Activated CD4-positive, alpha-beta memory T cell treated with anti-CD3 and anti-CD28 coated beads for 36 hours (primary cell): ENCODE results near the gene MTR. TPM values are rescaled to one million over a fixed set of nuclear protein-coding genes. Genes with fewer than 3 reads are reported as not detected.

Source experiments
- CTCF ChIA-PET: fragments of 350-600 bp; sonication (Branson Sonifier 250); formaldehyde crosslinking; loops from one replicate; lab custom pipeline; 2021; ENCODE audit warnings: antibody characterized with exemption, inconsistent platforms; lab: Charles Lee
- POLR2A ChIA-PET: fragments of 350-600 bp; sonication (Branson Sonifier 250); formaldehyde crosslinking; loops from one replicate; lab custom pipeline; 2021; ENCODE audit warnings: antibody characterized with exemption; lab: Charles Lee
- DNase-seq: peaks from one replicate; pipeline ENCODE4 v3.0.0-alpha.2; 2020
- H3K27ac Mint-ChIP-seq: one replicate; pipeline ENCODE4 v1.8.0; 2021; ENCODE audit warnings: mixed read lengths
- H3K27me3 Mint-ChIP-seq: one replicate; pipeline ENCODE4 v1.8.0; 2021; ENCODE audit warnings: mixed read lengths
- H3K36me3 Mint-ChIP-seq: one replicate; pipeline ENCODE4 v1.8.0; 2021; ENCODE audit warnings: mixed read lengths
- H3K4me1 Mint-ChIP-seq: one replicate; pipeline ENCODE4 v1.8.0; 2021; ENCODE audit warnings: low read depth, mixed read lengths
- H3K4me3 Mint-ChIP-seq: one replicate; pipeline ENCODE4 v1.8.0; 2021; ENCODE audit warnings: mild to moderate bottlenecking, mixed read lengths
- H3K9me3 Mint-ChIP-seq: one replicate; pipeline ENCODE4 v1.8.0; 2021; ENCODE audit warnings: mixed read lengths
- intact Hi-C: fragments of 100-400 bp; cut with micrococcal nuclease; formaldehyde crosslinking; loops from one replicate; pipeline ENCODE4 v1.15.1; 2023
- total RNA-seq, 2 experiments: library from RNA; stranded (reverse); gene quantifications; one replicate each; pipeline ENCODE4 v1.2.3, GENCODE V29; 2021

The MTR gene
- total RNA-seq, 2 experiments from 2014 or later: 46.3 to 46.6 TPM

DNA sequence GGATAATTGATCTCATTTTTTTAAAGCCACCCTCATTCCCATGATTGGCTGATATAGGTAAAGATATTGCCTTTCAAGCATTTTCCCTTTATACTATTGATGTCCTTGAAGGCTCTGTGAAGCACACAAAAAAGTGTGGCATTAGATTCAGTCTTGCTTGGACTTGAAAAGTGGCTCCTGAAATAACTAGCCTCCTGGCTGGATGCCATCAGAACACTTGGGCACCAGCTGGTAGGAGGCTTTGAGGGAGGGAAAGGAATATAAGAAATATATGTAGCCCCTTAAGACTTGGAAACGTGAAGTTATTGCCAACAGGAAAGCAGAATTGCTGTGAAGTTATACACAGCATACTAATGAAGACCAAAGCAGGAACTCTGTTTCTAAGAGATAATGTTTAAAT, 14.1 kb downstream of the MTR start:
- no peak overlapping the region for H3K27ac Mint-ChIP-seq
- peaks cover 20% of the 10 kb centered on the region for H3K4me1 Mint-ChIP-seq
- no peaks in the 10 kb centered on the region for H3K27me3 Mint-ChIP-seq
- DNase-seq: no peak
- intact Hi-C loops: no loop called here
- no peak overlapping the region for H3K4me3 Mint-ChIP-seq
- CTCF ChIA-PET: no interaction called here
- POLR2A ChIA-PET: no interaction called here
- H3K9me3 Mint-ChIP-seq: no peaks in the 10 kb centered on the region
- peaks cover 49% of the 10 kb centered on the region for H3K36me3 Mint-ChIP-seq

DNA sequence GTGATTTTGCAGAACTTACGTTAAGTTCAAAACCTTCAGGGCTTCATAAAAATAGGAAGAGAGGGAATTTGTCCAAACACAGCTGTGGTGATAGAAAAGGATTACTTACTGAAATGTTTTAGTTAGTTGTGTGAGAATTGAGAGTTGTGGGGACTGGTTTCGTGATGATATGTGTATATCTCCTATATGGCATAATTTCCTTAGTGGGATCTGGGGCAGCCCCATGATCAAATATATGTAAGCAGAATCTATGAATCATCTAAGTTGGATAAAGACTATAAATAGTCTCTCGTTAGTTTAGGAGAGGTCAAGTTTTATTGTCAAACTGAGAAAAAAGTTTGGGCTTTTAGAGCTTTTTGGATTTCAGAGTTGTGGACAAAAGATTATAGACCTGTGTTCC, 14.9 kb downstream of the MTR start:
- peaks cover 18% of the 10 kb centered on the region for H3K4me1 Mint-ChIP-seq
- no peak overlapping the region for H3K27ac Mint-ChIP-seq
- no peak overlapping the region for H3K4me3 Mint-ChIP-seq
- intact Hi-C loops: no loop called here
- H3K36me3 Mint-ChIP-seq: peaks cover 48% of the 10 kb centered on the region
- POLR2A ChIA-PET: no interaction called here
- no peaks in the 10 kb centered on the region for H3K27me3 Mint-ChIP-seq
- no peak for DNase-seq
- no peaks in the 10 kb centered on the region for H3K9me3 Mint-ChIP-seq
- CTCF ChIA-PET: no interaction called here

DNA sequence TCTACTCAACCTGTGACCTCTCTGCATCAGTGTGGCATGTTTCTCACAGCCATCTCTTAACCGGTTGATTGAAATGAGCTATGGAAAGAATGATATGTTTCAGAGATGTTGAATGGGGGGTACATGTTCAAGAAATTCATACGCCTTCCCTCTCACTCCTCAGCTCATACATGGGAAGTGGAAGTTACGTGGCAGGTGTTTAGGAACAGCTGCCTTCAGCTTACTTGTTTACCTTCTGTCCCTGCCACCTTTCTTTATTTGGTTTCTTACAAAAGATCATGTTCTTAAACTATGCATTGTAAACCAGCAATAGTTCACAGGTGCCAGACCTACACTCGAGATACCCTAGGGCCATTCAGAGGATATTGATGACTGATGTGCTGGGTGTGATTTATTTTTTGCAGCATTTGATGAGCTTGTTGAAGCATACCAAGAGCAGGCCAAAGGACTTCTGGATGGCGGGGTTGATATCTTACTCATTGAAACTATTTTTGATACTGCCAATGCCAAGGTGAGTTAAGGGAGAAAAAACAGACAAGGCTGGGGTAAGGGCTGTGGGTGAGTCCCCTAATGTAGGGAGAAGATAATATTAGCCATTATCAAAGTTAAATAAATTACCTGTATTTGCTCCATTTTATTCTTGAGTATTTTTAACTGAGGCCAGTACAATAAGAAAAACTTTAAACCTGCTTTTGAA, 17.4 kb downstream of the MTR start:
- ChIA-PET CTCF (interaction anchor here (1.2 kb wide), 1 partner anchor 53 kb away, joined by 6 read pairs; no protein-coding TSS in a partner anchor), POLR2A (interaction anchor here (1.9 kb wide), 1 partner anchor 17 kb away, joined by 6 read pairs; the partner anchor contains the start of gene MTR)
- Mint-ChIP-seq H3K4me3 (no peak overlapping the region), H3K36me3 (peaks cover 57% of the 10 kb centered on the region), H3K4me1 (peaks cover 8% of the 10 kb centered on the region), H3K27me3 (no peaks in the 10 kb centered on the region), H3K27ac (no peak overlapping the region), H3K9me3 (no peaks in the 10 kb centered on the region)
- DNase-seq: no peak
- intact Hi-C loops: no loop called here

DNA sequence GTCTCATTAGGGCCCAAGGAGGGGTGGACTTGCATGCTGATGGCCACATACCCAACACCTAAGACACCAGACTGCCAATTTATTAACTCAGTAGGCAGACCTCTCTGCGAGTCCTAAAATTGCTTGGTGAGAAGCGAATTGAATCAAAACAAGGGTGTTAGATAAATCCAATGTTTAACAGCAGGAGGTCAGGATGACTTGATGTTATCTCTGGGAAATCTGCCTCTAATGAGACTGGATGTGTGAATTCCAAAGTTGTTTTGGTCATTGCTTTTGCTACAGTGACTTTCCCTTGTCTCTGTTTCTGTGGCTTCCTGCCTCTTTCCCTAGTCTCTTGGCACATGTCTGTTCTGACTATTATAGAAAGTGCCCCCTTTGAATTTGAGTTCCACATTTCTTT, 20.8 kb downstream of the MTR start:
- Mint-ChIP-seq H3K36me3 (peaks cover 52% of the 10 kb centered on the region), H3K4me1 (peaks cover 6% of the 10 kb centered on the region), H3K9me3 (no peaks in the 10 kb centered on the region), H3K4me3 (no peak overlapping the region), H3K27me3 (no peaks in the 10 kb centered on the region), H3K27ac (no peak overlapping the region)
- POLR2A ChIA-PET: no interaction called here
- DNase-seq: no peak
- intact Hi-C loops: no loop called here
- CTCF ChIA-PET: no interaction called here

- H3K4me3 Mint-ChIP-seq: no peak overlapping the region
- H3K36me3 Mint-ChIP-seq: peaks cover 48% of the 10 kb centered on the region
- H3K27ac Mint-ChIP-seq: no peak overlapping the region
- peaks cover 13% of the 10 kb centered on the region for H3K4me1 Mint-ChIP-seq
- H3K9me3 Mint-ChIP-seq: no peaks in the 10 kb centered on the region
- CTCF ChIA-PET: interaction anchor here (2.0 kb wide), 1 partner anchor 61 kb away, joined by 10 read pairs; no protein-coding TSS in a partner anchor
- H3K27me3 Mint-ChIP-seq: no peaks in the 10 kb centered on the region
- intact Hi-C loops: no loop called here
- DNase-seq: no peak
- POLR2A ChIA-PET: no interaction called here
Measured at GRCh38 chr1:236819856-236820255, 24.8 kb downstream of the MTR start.

DNA sequence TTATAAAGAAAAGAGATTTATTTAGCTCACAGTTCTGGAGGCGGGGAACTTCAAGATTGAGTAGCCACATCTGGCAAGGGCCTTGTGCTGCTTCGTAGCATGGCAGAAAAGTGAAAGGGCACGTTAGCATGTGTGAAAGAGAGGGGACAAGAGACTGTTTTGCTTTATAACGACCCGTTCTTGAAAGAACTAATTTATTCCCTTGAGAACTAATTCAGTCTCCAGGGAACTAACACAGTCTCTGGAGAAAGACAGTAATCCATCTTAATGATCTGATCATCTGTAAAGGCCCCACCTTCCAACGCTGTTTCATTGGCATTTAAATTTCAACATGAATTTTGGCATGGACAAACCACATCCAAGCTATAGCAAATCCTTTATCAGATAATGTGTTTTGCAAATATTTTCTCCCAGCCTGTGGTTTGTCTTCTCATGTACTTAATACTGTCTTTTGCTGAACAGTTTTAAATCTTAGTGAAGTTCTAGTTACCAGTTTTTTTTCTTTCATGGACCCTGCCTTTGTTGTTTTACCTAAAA, 26.1 kb downstream of the MTR start:
- no peaks in the 10 kb centered on the region for H3K27me3 Mint-ChIP-seq
- no peak for DNase-seq
- peaks cover 13% of the 10 kb centered on the region for H3K4me1 Mint-ChIP-seq
- H3K9me3 Mint-ChIP-seq: no peaks in the 10 kb centered on the region
- ChIA-PET POLR2A (no interaction called here), CTCF (interaction anchor here (0.6 to 2.0 kb wide), 2 partner anchors 62 to 715 kb away, joined by 4 to 10 read pairs; no protein-coding TSS in a partner anchor)
- H3K27ac Mint-ChIP-seq: no peak overlapping the region
- peaks cover 50% of the 10 kb centered on the region for H3K36me3 Mint-ChIP-seq
- no peak overlapping the region for H3K4me3 Mint-ChIP-seq
- intact Hi-C loops: no loop called here

- peaks cover 12% of the 10 kb centered on the region for H3K4me1 Mint-ChIP-seq
- H3K27me3 Mint-ChIP-seq: no peaks in the 10 kb centered on the region
- H3K27ac Mint-ChIP-seq: no peak overlapping the region
- no peaks in the 10 kb centered on the region for H3K9me3 Mint-ChIP-seq
- no peak for DNase-seq
- intact Hi-C loops: no loop called here
- ChIA-PET CTCF (no interaction called here), POLR2A (no interaction called here)
- peaks cover 48% of the 10 kb centered on the region for H3K36me3 Mint-ChIP-seq
- H3K4me3 Mint-ChIP-seq: no peak overlapping the region
Measured at GRCh38 chr1:236823559-236823958, 28.5 kb downstream of the MTR start.

DNA sequence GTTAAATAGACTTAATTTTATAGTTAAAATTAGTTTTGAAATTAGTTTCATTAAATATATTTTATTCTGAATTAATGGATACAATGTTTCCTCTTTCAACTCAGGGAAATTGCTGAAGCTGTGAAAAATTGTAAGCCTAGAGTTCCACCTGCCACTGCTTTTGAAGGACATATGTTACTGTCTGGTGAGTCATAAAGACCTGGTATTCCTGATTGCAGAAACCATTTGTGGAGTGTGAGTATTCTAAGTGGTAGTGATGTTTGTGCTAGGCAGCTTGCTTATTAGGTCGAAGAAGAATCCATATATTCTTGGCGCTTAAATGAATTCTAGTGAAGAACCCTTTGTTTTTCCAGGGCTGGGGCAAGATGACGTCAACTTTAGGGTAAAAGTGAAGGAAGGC, 34.0 kb downstream of the MTR start:
- Mint-ChIP-seq H3K4me1 (no peaks in the 10 kb centered on the region), H3K9me3 (no peaks in the 10 kb centered on the region), H3K27me3 (no peaks in the 10 kb centered on the region), H3K4me3 (no peak overlapping the region), H3K36me3 (peaks cover 58% of the 10 kb centered on the region), H3K27ac (no peak overlapping the region)
- ChIA-PET CTCF (no interaction called here), POLR2A (no interaction called here)
- no peak for DNase-seq
- intact Hi-C loops: no loop called here

- peaks cover 62% of the 10 kb centered on the region for H3K36me3 Mint-ChIP-seq
- H3K27me3 Mint-ChIP-seq: no peaks in the 10 kb centered on the region
- no peak for DNase-seq
- CTCF ChIA-PET: no interaction called here
- H3K4me3 Mint-ChIP-seq: no peak overlapping the region
- no peaks in the 10 kb centered on the region for H3K4me1 Mint-ChIP-seq
- H3K27ac Mint-ChIP-seq: no peak overlapping the region
- intact Hi-C loops: no loop called here
- H3K9me3 Mint-ChIP-seq: no peaks in the 10 kb centered on the region
- POLR2A ChIA-PET: no interaction called here
Measured at GRCh38 chr1:236830116-236830515, 35.0 kb downstream of the MTR start.

DNA sequence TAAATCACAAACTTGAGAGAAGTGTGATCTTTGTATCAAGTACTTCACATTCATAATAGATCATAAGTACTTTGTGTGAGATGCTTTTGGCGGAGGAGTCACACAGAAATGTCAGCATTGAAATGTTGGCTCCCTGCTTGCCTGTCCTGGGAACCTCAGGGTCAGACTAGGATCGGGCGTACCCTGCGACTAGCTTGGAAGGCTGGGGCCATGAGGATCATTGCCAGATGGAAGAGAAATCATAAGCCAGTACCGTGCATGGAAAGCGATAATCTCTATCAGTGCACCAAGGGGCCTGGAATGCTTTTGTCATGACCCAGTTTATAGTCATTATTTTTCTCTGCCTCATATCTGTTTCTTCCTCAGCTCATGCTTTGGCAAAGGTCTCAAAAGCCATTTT, 35.5 kb downstream of the MTR start:
- no peaks in the 10 kb centered on the region for H3K4me1 Mint-ChIP-seq
- ChIA-PET CTCF (no interaction called here), POLR2A (no interaction called here)
- H3K4me3 Mint-ChIP-seq: no peak overlapping the region
- no peaks in the 10 kb centered on the region for H3K27me3 Mint-ChIP-seq
- intact Hi-C loops: no loop called here
- H3K9me3 Mint-ChIP-seq: no peaks in the 10 kb centered on the region
- DNase-seq: no peak
- H3K36me3 Mint-ChIP-seq: peaks cover 64% of the 10 kb centered on the region
- H3K27ac Mint-ChIP-seq: no peak overlapping the region

GRCh38 chr1:236833575-236833974, 38.5 kb downstream of the MTR start:
- H3K9me3 Mint-ChIP-seq: no peaks in the 10 kb centered on the region
- no peaks in the 10 kb centered on the region for H3K27me3 Mint-ChIP-seq
- DNase-seq: no peak
- intact Hi-C loops: no loop called here
- POLR2A ChIA-PET: no interaction called here
- no peak overlapping the region for H3K4me3 Mint-ChIP-seq
- CTCF ChIA-PET: no interaction called here
- H3K4me1 Mint-ChIP-seq: no peaks in the 10 kb centered on the region
- peaks cover 59% of the 10 kb centered on the region for H3K36me3 Mint-ChIP-seq
- no peak overlapping the region for H3K27ac Mint-ChIP-seq

GRCh38 chr1:236834876-236835275, 39.8 kb downstream of the MTR start:
- ChIA-PET POLR2A (no interaction called here), CTCF (no interaction called here)
- intact Hi-C loops: no loop called here
- H3K4me1 Mint-ChIP-seq: no peaks in the 10 kb centered on the region
- peaks cover 60% of the 10 kb centered on the region for H3K36me3 Mint-ChIP-seq
- no peaks in the 10 kb centered on the region for H3K9me3 Mint-ChIP-seq
- no peak overlapping the region for H3K27ac Mint-ChIP-seq
- no peak overlapping the region for H3K4me3 Mint-ChIP-seq
- H3K27me3 Mint-ChIP-seq: no peaks in the 10 kb centered on the region
- no peak for DNase-seq

GRCh38 chr1:236835491-236835890, 40.4 kb downstream of the MTR start:
- Mint-ChIP-seq H3K9me3 (no peaks in the 10 kb centered on the region), H3K27ac (no peak overlapping the region), H3K4me1 (no peaks in the 10 kb centered on the region), H3K4me3 (no peak overlapping the region), H3K27me3 (no peaks in the 10 kb centered on the region), H3K36me3 (peaks cover 62% of the 10 kb centered on the region)
- ChIA-PET CTCF (no interaction called here), POLR2A (no interaction called here)
- no peak for DNase-seq
- intact Hi-C loops: no loop called here
